HAP-1 (cell line): ENCODE measurements around the gene TREM2.

Experiments
- DNase-seq, 2 experiments: peaks; one replicate each; pipeline ENCODE4 v3.0.0-alpha.2; 2016 to 2020; ENCODE audit warnings: low spot score in 2 of 2
- H3K27me3 ChIP-seq: fragments of 250-450 bp; sonication (Bioruptor Pico); 2 replicates; pipeline ENCODE4 v1.5.1; 2020; ENCODE audit warnings: low read depth, mild to moderate bottlenecking, moderate library complexity
- H3K36me3 ChIP-seq: fragments of 250-450 bp; sonication (Bioruptor Pico); replicated peaks from 2 replicates; pipeline ENCODE4 v1.5.1; 2020; ENCODE audit warnings: mild to moderate bottlenecking
- H3K4me1 ChIP-seq: fragments of 250-450 bp; sonication (Bioruptor Pico); 2 replicates; pipeline ENCODE4 v1.5.1; 2020; ENCODE audit warnings: mild to moderate bottlenecking
- H3K4me3 ChIP-seq: fragments of 250-450 bp; sonication (Bioruptor Pico); 2 replicates; pipeline ENCODE4 v1.5.1; 2020; ENCODE audit warnings: mild to moderate bottlenecking, moderate library complexity
- H3K9me3 ChIP-seq: fragments of 250-450 bp; sonication (Bioruptor Pico); 2 replicates; pipeline ENCODE4 v1.5.1; 2020; ENCODE audit warnings: mild to moderate bottlenecking, moderate library complexity
- in situ Hi-C: fragments of 300-500 bp; cut with MboI; formaldehyde crosslinking; loops from 3 replicates; pipeline ENCODE4 v1.14.3; 2020; ENCODE audit warnings: low sequenced_read_pairs, inconsistent platforms, mixed read lengths

Gene TREM2

DNA sequence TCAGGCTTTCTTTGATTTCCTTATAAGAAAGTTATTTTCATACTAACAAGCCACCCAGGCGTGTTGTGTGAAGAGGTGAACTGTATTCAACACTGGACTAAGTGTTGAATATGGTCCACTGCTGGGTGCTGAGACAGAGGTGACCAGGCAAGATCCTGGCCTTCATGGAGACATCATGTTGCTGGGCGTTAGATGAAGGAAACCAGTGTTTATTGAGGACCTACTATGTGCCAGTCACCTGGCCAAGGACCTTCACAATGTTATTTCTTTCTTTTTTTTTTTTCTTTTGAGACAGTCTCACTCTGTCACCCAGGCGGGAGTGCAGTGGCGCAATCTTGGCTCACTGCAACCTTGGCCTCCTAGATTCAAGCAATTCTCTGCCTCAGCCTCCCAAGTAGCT lies 6.9 kb downstream of the TREM2 start:
- Histone ChIP-seq H3K4me3 (no peak overlapping the region), H3K9me3 (no peaks in the 10 kb centered on the region), H3K4me1 (no peaks in the 10 kb centered on the region), H3K36me3 (no peaks in the 10 kb centered on the region), H3K27me3 (no peaks in the 10 kb centered on the region)
- DNase-seq, result no peak
- in situ Hi-C loops, result no loop called here

DNA sequence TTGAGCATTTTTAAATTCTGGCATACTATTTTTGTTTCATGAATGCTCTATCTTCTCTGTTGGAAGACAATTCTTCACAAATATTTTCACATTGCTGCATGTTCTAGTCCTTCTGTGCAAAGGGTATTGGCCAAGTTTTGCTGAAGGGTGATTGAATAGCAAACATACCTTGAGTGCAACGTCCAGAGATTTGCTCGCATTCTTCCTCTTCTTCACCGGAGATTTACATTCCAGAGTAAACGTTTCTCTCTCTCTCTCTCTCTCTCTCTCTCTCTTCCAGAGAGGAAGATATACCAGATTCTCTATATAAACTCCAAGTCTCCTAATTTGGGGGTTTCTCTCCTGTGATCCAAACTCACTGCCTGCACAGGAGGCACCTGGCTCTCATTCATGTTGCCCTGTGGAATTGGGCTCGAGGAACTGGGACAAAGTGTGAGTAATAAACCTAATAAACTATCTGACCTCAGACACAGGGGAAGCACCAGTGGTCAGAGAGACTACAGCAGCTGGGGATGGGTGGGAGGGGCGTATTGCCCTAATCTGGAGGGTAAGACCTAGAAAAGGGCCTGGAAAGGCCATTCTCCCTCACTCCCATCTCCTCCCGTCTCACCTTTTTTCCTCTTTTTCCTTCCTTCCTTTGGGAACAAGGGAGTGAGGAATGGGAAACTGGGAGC lies 7.6 kb downstream of the TREM2 start:
- Histone ChIP-seq H3K4me1 (no peaks in the 10 kb centered on the region), H3K9me3 (no peaks in the 10 kb centered on the region), H3K4me3 (no peak overlapping the region), H3K27me3 (no peaks in the 10 kb centered on the region), H3K36me3 (no peaks in the 10 kb centered on the region)
- in situ Hi-C loops, result no loop called here
- DNase-seq, result no peak

DNA sequence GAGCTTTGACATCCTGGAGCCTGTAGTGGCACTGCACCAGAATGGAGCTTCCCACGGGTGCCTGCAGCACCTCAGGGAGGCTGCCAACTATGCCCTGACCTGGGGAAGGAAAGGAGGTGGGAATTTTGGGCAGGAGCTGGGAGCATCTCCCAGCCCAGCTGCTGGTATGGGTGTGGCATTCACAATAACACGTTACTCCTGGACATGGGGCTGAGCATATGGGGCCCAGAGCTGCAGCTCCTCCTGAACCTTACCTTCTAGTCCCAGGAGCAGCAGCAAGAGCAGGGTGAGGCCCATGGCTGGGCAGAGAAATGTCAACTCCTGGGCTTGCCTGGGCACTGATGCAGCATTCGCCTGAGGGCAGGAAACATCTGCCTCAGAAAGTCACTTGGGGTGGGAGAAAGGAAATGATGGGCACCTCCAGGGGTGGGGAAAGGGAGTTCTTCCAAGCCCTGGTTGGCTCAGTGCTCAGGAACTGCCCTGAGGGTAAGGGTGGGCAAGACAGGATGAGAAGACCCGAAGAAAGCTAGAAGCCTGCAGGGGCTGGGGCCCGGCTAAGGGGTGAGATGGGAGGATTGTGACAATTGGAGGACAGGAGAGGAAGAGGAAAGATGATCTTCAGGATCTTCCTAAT lies 8.8 kb downstream of the TREM2 start, which contains the start of gene TREML1:
TREML1 (minus strand) TSS at position 356 of the 634 bp plus-strand sequence; CDS start at position 297, 59 bp downstream.
- H3K9me3 ChIP-seq, result no peaks in the 10 kb centered on the region
- H3K4me3 ChIP-seq, result no peak within 1 kb of the TSS
- no peaks in the 10 kb centered on the region for H3K27me3 ChIP-seq
- H3K4me1 ChIP-seq, result no peaks in the 10 kb centered on the region
- no peaks in the 10 kb centered on the region for H3K36me3 ChIP-seq
- in situ Hi-C loops, result no loop called here
- DNase-seq, result no peak

DNA sequence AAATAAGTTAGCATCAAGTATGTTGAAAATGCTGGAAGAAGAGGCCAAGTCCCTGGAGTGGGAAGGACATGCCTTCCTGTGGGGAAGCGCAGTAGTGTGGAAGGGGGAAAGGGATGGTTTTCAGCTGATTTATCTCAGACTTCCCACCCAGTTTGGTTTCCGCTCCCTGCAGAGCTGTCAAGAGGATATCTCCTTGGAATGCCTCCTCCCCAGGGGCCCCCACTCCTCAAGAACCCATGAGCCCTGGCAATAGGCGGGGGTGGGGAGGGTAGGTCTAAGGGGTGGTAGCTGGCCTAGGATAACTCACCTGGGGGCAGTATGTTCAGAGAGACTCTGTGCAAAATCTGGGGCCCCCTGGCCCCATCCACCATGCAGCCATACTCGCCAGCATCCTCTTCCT lies 9.5 kb downstream of the TREM2 start:
- H3K4me1 ChIP-seq, result no peaks in the 10 kb centered on the region
- no peak for DNase-seq
- no peaks in the 10 kb centered on the region for H3K36me3 ChIP-seq
- H3K4me3 ChIP-seq, result no peak overlapping the region
- no peaks in the 10 kb centered on the region for H3K27me3 ChIP-seq
- no peaks in the 10 kb centered on the region for H3K9me3 ChIP-seq
- in situ Hi-C loops, result no loop called here

DNA sequence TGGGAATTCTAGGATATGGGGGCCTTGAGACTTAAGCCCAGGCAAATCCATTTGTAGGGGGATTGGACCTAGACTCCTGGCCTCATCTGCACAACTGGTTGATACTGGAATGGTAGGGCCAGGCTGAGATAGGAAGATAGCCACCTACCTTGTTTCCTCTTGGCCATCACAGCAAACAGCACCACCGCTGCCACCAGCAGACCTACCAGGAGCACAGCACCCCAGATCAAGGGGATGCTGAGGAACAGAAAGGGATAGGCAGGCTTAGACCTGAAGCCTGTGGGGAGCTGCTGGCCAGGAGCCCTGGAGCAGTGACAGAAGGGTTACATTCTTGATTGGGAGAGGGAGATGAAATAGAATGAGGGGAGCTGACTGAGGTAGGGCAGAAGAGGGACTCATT lies 12.2 kb downstream of the TREM2 start:
- DNase-seq, result no peak
- no peak overlapping the region for H3K4me3 ChIP-seq
- in situ Hi-C loops, result no loop called here
- no peaks in the 10 kb centered on the region for H3K4me1 ChIP-seq
- no peaks in the 10 kb centered on the region for H3K27me3 ChIP-seq
- no peaks in the 10 kb centered on the region for H3K36me3 ChIP-seq
- no peaks in the 10 kb centered on the region for H3K9me3 ChIP-seq

DNA sequence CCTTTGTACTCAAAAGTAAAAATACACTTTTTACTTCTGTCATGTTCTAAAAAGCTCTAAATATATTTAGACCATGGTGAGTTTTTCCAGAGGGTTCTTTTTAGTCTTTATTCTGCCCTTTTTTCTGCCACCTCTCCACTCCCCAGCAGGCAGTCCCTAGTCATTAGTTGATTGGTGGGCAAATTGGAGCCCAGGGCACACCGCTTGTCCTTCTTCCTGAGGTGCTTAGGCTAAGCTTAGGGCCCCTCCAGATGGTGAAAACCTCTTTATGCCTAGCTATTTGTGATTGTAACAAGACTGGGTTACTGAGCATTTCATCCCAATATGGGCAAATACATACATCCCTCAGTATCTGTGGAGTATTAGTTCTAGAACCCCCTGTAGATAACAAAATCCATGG lies 15.0 kb downstream of the TREM2 start:
- Histone ChIP-seq H3K27me3 (no peaks in the 10 kb centered on the region), H3K9me3 (no peaks in the 10 kb centered on the region), H3K36me3 (no peaks in the 10 kb centered on the region), H3K4me3 (no peak overlapping the region), H3K4me1 (no peaks in the 10 kb centered on the region)
- no peak for DNase-seq
- in situ Hi-C loops, result no loop called here

DNA sequence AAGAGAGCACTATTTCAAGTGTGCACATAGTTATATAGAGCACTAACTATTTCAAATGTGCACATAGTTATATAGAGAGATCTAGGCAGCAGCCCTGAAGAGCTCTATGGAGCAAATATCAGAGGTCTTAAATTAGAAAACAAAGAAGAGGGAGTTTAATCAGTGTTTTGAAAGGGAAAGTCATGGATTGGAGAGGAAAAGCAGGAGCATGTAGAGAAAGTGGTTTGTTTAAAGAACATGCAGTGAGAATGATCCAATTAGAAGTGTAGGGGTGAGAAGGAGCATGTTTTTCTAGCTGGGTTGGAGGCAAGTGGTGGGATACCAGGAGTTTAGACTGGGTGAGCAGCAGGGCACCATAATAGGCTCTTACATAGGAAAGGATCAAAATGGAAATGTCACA lies 26.0 kb downstream of the TREM2 start:
- no peak for DNase-seq
- Histone ChIP-seq H3K4me3 (no peak overlapping the region), H3K27me3 (no peaks in the 10 kb centered on the region), H3K4me1 (no peaks in the 10 kb centered on the region), H3K36me3 (no peaks in the 10 kb centered on the region), H3K9me3 (no peaks in the 10 kb centered on the region)
- in situ Hi-C loops, result no loop called here

DNA sequence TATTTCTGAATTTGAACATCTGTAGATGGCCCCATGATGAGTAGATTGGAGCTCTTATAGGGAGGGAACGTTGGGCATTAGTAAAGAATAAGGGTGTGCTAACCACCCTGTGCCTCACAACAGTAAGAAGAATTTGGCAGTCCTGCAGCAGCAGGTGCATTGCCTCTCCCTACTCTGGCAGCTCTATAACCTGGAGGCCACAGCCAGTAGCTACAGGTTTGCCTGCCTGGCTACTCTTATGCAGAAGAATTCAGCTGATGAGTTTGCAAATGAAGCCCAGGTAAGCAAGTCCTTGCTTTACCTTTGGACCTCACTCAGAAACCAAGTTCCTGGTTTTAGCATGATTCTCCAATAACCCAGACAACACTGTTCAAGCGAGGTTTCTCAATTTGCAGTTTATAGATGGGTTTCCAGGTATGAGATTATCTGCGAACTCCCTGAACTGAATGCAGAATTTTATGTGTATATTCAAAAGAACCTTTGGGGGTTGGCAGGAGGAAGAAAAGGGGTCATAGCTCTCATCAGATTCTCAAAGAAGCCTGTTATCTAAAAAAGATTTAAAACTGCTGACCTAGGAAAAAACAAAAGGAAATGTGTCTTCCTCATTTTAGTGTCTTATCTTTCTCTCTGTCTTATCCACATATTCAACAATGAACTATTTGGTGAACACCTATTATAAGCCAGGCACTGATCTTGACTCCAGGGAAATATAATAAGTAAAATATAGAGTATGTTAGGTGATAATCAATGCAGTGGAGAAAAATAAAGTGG lies 27.7 kb downstream of the TREM2 start:
- Histone ChIP-seq H3K4me1 (no peaks in the 10 kb centered on the region), H3K27me3 (no peaks in the 10 kb centered on the region), H3K4me3 (no peak overlapping the region), H3K9me3 (no peaks in the 10 kb centered on the region), H3K36me3 (no peaks in the 10 kb centered on the region)
- no peak for DNase-seq
- in situ Hi-C loops, result no loop called here

DNA sequence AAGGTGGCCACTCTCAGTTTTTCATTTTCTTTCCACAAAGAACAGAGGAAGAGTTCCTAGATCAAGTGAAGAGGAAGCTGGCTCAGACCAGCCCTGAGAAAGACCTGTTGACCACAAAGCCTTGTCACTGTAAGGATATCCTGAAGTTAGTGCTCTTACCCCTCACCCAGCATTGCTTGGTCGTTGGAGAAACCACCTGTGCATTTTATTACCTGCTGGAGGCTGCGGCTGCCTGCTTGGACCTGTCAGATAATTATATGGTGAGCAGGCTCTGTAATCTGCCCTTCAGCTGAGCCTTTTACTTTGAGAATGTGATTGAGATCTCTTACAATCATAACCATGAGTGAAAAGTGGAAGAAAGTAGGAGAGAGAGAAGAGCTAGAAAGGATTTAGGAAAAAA lies 30.7 kb downstream of the TREM2 start:
- no peak for DNase-seq
- in situ Hi-C loops, result no loop called here
- no peaks in the 10 kb centered on the region for H3K9me3 ChIP-seq
- no peaks in the 10 kb centered on the region for H3K36me3 ChIP-seq
- H3K27me3 ChIP-seq, result no peaks in the 10 kb centered on the region
- H3K4me1 ChIP-seq, result no peaks in the 10 kb centered on the region
- H3K4me3 ChIP-seq, result no peak overlapping the region

DNA sequence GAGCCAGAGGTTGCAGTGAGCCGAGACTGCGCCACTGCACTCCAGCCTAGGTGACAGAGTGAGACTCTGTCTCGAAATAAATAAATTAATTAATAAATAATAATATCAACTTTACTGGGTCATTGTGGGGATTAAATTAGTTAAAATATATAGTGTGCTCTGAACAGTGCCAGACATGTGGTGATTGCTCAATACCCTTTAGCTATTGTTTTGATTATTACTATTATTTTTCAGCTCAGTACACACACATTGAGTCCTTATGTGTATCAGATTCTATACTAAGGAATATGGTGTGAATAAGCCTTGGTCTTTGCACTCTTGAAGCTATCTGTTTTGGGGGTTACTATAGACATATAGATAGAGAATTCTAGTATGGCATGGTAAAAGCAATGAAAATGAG lies 37.6 kb downstream of the TREM2 start:
- Histone ChIP-seq H3K4me3 (no peak overlapping the region), H3K27me3 (no peaks in the 10 kb centered on the region), H3K9me3 (no peaks in the 10 kb centered on the region), H3K36me3 (no peaks in the 10 kb centered on the region), H3K4me1 (no peaks in the 10 kb centered on the region)
- no peak for DNase-seq
- in situ Hi-C loops, result no loop called here

DNA sequence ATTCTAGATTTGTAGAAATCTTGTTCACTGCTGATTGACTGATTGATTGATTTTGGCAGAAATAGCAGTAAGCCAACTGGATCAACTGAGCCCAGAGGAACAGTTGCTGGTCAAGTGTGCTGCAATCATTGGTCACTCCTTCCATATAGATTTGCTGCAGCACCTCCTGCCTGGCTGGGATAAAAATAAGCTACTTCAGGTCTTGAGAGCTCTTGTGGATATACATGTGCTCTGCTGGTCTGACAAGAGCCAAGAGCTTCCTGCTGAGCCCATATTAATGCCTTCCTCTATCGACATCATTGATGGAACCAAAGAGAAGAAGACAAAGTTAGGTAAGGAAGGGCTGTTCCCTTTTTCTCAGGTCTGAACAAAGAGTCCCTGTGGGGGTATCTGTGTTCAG lies 40.0 kb downstream of the TREM2 start:
- Histone ChIP-seq H3K4me1 (no peaks in the 10 kb centered on the region), H3K9me3 (no peaks in the 10 kb centered on the region), H3K4me3 (no peak overlapping the region), H3K36me3 (no peaks in the 10 kb centered on the region), H3K27me3 (no peaks in the 10 kb centered on the region)
- no peak for DNase-seq
- in situ Hi-C loops, result no loop called here

DNA sequence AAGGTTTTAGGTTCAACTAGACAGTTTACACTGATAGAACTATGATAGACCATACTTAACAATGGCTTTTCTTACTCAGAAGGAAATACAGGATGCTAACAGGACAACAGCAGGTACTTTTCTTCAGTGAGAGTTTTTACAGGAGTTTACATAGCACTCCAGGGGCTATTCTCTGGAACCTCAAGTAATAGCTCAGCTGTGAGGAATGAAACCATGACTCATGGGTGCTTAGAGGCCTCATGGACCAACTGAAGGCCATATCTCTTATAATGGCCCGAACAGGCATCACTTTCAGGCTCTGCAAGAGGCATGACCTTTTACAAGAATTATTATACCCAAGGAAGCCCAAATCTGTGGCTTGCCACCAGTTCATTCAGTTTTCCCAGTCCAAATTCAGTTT lies 40.5 kb downstream of the TREM2 start:
- H3K36me3 ChIP-seq, result no peaks in the 10 kb centered on the region
- H3K4me1 ChIP-seq, result no peaks in the 10 kb centered on the region
- in situ Hi-C loops, result no loop called here
- no peak overlapping the region for H3K4me3 ChIP-seq
- no peaks in the 10 kb centered on the region for H3K27me3 ChIP-seq
- no peak for DNase-seq
- H3K9me3 ChIP-seq, result no peaks in the 10 kb centered on the region

DNA sequence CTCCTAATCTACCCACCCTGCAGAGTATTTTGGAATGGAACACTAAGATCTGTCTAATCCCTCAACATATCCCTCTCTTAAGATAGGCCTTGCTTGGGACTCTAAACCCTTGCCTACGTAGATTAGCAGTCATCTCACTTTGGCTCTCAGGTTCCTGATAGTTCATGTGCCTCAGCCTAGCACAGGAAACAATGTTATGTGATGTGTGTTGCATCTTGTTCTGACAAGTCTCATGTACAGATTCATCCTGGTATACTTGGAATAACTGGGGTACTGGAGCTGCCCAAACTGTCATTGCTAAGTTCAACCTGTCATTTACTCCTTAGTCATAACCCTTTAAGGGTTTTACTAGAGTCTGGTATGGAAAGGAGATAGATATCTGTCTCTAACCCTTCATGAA lies 42.9 kb downstream of the TREM2 start:
- no peak overlapping the region for H3K4me3 ChIP-seq
- H3K27me3 ChIP-seq, result no peaks in the 10 kb centered on the region
- no peaks in the 10 kb centered on the region for H3K4me1 ChIP-seq
- no peaks in the 10 kb centered on the region for H3K9me3 ChIP-seq
- in situ Hi-C loops, result no loop called here
- H3K36me3 ChIP-seq, result no peaks in the 10 kb centered on the region
- DNase-seq, result no peak

DNA sequence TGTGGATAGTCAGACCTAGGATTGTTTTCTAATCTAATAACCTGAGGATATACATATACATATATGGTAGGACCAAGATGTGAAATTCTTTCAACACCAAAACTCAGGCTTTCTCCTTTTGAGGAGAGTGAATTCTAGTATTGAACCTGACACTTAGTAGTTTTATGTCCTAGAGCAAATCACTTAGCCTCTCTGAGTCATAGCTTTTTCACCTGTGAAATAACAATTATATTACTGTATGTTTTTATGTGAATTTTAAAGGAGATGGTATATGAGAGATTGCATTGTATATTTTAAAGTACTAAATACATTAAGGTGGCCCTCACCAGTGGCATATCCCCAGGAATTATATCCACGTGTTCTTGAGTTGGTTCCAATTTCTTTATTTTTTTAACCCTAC lies 43.4 kb downstream of the TREM2 start:
- in situ Hi-C loops, result no loop called here

More for the DNA sequence above, 43.4 kb downstream of the TREM2 start:
- Histone ChIP-seq H3K9me3 (no peaks in the 10 kb centered on the region), H3K27me3 (no peaks in the 10 kb centered on the region), H3K36me3 (no peaks in the 10 kb centered on the region), H3K4me1 (no peaks in the 10 kb centered on the region), H3K4me3 (no peak overlapping the region)
- DNase-seq, result no peak
